Colonic mucosa (tissue), 4 donors: ENCODE data around the gene TAPBPL. TPM values are rescaled to one million over a fixed set of nuclear protein-coding genes. Genes with fewer than 3 reads are reported as not detected.
A peak's percentile ranks its signal among the peaks of the same experiment; 100 is the strongest.
"Not testable (repeated sequence)": the region's sequence is repeated elsewhere in the genome, so short reads cannot be mapped to it uniquely, and the experiment has no call there.

Experiments
- DNase-seq: peaks from one replicate; pipeline ENCODE4 v3.0.0-alpha.2; 2020
- H3K27ac ChIP-seq: fragments of 200-600 bp; one replicate; pipeline ENCODE4 v1.8.0; 2021
- H3K27me3 ChIP-seq: fragments of 200-600 bp; one replicate; pipeline ENCODE4 v1.8.0; 2021
- H3K36me3 ChIP-seq: fragments of 200-600 bp; one replicate; pipeline ENCODE4 v1.8.0; 2021
- H3K4me1 ChIP-seq: fragments of 200-600 bp; one replicate; pipeline ENCODE4 v1.8.0; 2021; ENCODE audit warnings: mild to moderate bottlenecking
- H3K4me3 ChIP-seq: fragments of 200-600 bp; one replicate; pipeline ENCODE4 v1.8.0; 2021
- H3K9ac ChIP-seq, 2 donors: one replicate each; pipeline ENCODE4 v1.7.0; 2013; ENCODE audit warnings: control low read depth in 2 of 2, low read depth in 2 of 2, low read length in 2 of 2
- H3K9me3 ChIP-seq: fragments of 200-600 bp; one replicate; pipeline ENCODE4 v1.8.0; 2021
- intact Hi-C: fragments of 100-400 bp; cut with DNase I; formaldehyde crosslinking; loops from one replicate; pipeline ENCODE4 v1.14.1; 2022
- total RNA-seq, 2 donors: library from RNA; stranded (reverse); fragmentation: NEBNext Ultra II Directional in 1 of 2; extraction: Animal tissue kit (Norgen Biotek cat#: 25700) in 1 of 2; gene quantifications; one replicate each; pipeline ENCODE4 v1.2.1, GENCODE V29; 2021
- TF ChIP-seq, protein P1 (sequence below): fragments of 200-600 bp; IDR thresholded peaks from one replicate; pipeline ENCODE4 v1.8.0; 2022; ENCODE audit warnings: antibody characterized with exemption, mild to moderate bottlenecking
- donor health status: healthy.
- donor health status: DM: no; HTN: no; CAD: no.
- donor health status: DM: no; HTN: no; CAD: no.

Gene TAPBPL
- total RNA-seq, 2 donors from 2014 or later = 44.9 to 57.8 TPM

DNA sequence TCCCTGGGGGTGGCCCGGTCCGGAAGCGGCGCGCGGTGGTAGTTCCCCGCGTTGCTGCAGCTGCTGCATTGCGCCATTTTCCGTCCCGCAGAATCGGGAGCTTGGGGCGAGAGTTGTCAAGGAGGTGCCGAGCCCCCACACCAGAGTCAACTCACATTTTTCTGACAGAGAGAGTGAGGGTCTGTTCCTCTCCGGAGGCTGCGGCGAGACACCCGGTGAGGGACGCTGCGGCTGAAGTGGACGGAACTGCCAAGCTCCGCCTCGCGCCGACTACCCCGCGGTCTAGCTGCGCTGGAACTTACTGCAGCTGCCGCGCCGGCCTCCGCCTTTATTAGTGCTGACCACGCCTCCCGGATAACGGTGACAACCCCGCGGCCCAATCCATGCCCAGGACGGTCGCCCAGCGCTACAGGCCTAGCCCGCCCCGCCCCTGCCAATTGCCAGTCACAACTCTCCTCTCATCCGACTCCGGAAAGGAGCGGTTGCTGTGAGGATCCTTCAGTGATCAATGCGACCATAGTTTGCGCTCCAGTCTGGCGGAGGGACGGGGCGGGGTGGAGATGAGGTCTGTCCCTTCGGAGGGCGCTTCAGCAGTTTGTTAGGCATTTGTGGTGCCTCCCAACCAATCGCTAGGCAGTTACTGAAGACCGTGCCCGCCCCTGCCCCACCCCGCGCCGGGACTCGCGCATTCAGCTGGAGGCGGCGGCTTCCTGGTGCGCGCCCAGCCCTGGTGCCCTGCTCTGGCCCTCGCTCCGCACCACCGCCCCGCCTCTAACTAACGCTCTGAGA lies 18.7 kb downstream of the TAPBPL start, which contains the start of gene VAMP1:
VAMP1 (minus strand) TSS at position 303 of the 789 bp plus-strand sequence; CDS start at position 157, 146 bp downstream.
- TF ChIP-seq, protein P1, sequence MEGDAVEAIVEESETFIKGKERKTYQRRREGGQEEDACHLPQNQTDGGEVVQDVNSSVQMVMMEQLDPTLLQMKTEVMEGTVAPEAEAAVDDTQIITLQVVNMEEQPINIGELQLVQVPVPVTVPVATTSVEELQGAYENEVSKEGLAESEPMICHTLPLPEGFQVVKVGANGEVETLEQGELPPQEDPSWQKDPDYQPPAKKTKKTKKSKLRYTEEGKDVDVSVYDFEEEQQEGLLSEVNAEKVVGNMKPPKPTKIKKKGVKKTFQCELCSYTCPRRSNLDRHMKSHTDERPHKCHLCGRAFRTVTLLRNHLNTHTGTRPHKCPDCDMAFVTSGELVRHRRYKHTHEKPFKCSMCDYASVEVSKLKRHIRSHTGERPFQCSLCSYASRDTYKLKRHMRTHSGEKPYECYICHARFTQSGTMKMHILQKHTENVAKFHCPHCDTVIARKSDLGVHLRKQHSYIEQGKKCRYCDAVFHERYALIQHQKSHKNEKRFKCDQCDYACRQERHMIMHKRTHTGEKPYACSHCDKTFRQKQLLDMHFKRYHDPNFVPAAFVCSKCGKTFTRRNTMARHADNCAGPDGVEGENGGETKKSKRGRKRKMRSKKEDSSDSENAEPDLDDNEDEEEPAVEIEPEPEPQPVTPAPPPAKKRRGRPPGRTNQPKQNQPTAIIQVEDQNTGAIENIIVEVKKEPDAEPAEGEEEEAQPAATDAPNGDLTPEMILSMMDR = no peak
- H3K9ac ChIP-seq = peak within 1 kb of the TSS; percentile 81 to 84
- peaks cover 13% of the 10 kb centered on the region for H3K4me1 ChIP-seq
- H3K27ac ChIP-seq = peak within 1 kb of the TSS; percentile 76
- H3K9me3 ChIP-seq = no peaks in the 10 kb centered on the region
- H3K4me3 ChIP-seq = peak within 1 kb of the TSS; percentile 49
- DNase-seq = peak; percentile 98
- intact Hi-C loops = no loop called here
- H3K36me3 ChIP-seq = no peaks in the 10 kb centered on the region
- no peaks in the 10 kb centered on the region for H3K27me3 ChIP-seq

DNA sequence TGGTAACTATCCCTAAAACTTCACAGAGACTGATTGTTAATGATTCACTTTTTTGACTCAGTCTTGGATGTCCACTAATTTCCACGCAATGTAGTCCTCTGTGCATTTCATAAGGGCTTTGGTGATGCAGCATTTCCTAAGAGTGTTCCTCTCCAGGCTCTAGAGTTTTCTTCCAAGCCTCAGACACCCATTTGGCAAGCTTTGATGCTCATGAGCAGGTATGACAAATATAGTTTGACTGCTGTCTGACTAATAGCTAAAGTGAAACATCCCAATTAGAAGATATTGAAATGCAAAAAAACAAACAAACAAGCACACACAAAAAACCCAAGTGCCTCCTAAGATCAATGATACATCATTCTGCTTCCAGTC lies 20.1 kb downstream of the TAPBPL start:
- intact Hi-C loops = no loop called here
- H3K27me3 ChIP-seq = no peaks in the 10 kb centered on the region
- no peak overlapping the region for H3K9ac ChIP-seq
- DNase-seq = no peak
- no peaks in the 10 kb centered on the region for H3K36me3 ChIP-seq
- H3K4me3 ChIP-seq = no peak overlapping the region
- H3K27ac ChIP-seq = no peak overlapping the region
- peaks cover 9% of the 10 kb centered on the region for H3K4me1 ChIP-seq
- TF ChIP-seq, protein P1 = no peak
- no peaks in the 10 kb centered on the region for H3K9me3 ChIP-seq

GRCh38 chr12:6472491-6472890 lies 20.6 kb downstream of the TAPBPL start:
- Histone ChIP-seq H3K36me3 (no peaks in the 10 kb centered on the region), H3K4me1 (peaks cover 9% of the 10 kb centered on the region), H3K27me3 (no peaks in the 10 kb centered on the region), H3K4me3 (no peak overlapping the region), H3K9me3 (no peaks in the 10 kb centered on the region), H3K9ac (no peak overlapping the region), H3K27ac (no peak overlapping the region)
- TF ChIP-seq, protein P1 = no peak
- intact Hi-C loops = no loop called here
- no peak for DNase-seq

DNA sequence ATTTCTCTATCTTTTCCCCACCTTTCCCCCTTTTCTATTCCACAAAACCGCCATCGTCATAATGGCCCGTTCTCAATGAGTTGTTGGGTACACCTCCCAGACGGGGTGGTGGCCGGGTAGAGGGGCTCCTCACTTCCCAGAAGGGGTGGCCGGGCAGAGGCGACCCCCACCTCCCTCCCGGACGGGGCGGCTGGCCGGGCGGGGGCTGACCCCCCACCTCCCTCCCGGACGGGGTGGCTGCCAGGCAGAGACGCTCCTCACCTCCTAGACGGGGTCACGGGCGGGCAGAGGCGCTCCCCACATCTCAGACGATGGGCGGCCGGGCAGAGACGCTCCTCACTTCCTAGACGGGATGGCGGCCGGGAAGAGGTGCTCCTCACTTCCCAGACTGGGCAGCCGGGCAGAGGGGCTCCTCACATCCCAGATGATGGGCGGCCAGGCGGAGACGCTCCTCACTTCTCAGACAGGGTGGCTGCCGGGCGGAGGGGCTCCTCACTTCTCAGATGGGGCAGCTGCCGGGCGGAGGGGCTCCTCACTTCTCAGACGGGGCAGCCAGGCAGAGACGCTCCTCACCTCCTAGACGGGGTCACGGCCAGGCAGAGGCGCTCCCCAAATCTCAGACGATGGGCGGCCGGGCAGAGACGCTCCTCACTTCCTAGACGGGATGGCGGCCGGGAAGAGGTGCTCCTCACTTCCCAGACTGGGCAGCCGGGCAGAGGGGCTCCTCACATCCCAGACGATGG lies 23.6 kb downstream of the TAPBPL start:
- H3K27ac ChIP-seq, H3K4me3 ChIP-seq, DNase-seq, H3K27me3 ChIP-seq, H3K9me3 ChIP-seq, H3K36me3 ChIP-seq, H3K4me1 ChIP-seq, intact Hi-C loops, H3K9ac ChIP-seq: not testable (repeated sequence)

- Histone ChIP-seq H3K9ac (no peak overlapping the region), H3K9me3 (no peaks in the 10 kb centered on the region), H3K36me3 (no peaks in the 10 kb centered on the region), H3K27ac (no peak overlapping the region), H3K4me1 (no peaks in the 10 kb centered on the region), H3K27me3 (no peaks in the 10 kb centered on the region), H3K4me3 (no peak overlapping the region)
- no peak for DNase-seq
- TF ChIP-seq, protein P1 = no peak
- intact Hi-C loops = no loop called here
Measured at GRCh38 chr12:6476489-6476888, 24.6 kb downstream of the TAPBPL start.

GRCh38 chr12:6477601-6478377 lies 25.9 kb downstream of the TAPBPL start:
- DNase-seq, H3K27me3 ChIP-seq, H3K9ac ChIP-seq, H3K36me3 ChIP-seq, H3K4me1 ChIP-seq, H3K9me3 ChIP-seq, H3K4me3 ChIP-seq, intact Hi-C loops, H3K27ac ChIP-seq: not testable (repeated sequence)
